HG03039 (cell line): Measurements from ENCODE around the gene GMPR2.

ENCODE experiments used
- ATAC-seq: cut with Tn5 transposase; IDR thresholded peaks from one replicate; pipeline ENCODE4 v1.9.1; 2021; ENCODE audit warnings: mild to moderate bottlenecking, moderate library complexity; ENCODE audit not compliant: unreplicated experiment

Gene GMPR2

DNA sequence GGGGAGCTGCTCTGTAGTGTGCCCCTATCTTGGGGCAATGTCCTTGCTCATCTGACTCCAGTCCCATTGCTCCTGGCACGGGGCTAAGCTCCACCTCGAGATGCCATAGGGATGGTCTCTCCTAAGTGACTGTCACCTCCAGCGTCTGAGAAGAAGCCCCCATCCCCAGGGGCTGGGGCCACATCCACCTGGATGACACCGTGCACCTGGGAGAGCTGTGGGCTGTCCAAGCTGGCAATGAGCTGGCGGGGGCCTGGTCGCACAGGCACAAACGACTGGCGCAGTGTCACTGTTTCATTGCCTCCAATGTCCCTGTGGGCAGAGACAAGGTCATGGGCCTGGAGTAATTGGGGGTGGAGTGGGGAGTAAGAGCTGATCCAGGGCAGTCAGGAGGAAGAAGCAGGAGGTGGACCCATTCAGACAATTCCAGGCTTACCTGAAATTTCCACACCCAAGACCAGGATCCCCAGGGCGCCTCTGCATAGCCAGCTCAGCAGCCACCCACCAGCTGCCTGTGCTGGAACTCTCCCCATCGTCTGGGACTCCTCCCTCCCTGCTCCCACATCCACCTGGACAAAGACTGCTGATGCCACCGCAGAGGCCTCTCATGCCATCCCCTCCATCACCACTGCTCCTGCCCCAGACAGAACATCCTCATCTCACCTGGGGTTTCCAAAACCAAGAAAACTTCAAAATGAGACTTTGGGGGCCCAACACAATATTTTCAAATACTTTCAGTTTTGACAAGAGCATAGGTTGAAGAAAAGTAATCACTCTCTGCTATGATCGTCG, 16.7 kb downstream of the GMPR2 start:
- ATAC-seq = no peak

DNA sequence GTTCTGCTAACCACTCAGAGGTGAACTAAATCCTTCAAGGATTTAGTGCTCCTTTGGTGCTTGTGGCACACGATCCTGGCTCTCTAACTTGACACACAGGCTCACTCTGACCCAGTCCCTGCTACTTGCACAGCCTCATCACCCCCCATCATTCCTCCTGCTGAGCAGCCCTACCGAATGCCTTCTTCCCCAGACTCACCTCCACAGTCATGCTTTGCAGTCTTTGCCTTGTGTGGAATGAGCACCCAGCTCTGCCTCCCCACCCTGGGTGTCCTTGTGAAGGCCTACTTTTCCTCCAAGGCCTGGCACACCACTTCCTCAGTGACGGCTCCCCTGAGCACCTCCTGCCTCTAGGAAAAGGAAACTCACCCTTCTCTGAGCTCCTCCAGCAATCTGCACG, 17.6 kb downstream of the GMPR2 start:
- no peak for ATAC-seq

DNA sequence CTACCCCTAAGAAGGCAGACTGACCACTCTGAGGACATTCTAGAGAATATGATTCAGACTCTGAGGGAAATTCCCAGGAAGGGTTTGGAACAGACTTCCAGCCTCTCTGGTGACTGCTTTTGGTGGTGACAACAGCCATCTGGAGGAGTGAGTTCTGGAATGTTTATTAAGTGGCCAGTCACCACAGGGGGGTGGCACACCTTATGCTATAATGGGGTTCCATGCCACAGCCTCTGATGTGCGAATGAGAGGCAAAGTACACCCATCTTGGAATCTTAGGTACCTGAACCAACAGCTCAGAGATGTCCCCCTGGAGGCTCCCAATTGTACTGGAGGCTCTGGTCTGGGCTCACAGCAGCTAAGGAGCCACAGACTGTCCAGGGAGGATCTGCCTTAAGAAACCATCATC, 19.2 kb downstream of the GMPR2 start:
- ATAC-seq = no peak

DNA sequence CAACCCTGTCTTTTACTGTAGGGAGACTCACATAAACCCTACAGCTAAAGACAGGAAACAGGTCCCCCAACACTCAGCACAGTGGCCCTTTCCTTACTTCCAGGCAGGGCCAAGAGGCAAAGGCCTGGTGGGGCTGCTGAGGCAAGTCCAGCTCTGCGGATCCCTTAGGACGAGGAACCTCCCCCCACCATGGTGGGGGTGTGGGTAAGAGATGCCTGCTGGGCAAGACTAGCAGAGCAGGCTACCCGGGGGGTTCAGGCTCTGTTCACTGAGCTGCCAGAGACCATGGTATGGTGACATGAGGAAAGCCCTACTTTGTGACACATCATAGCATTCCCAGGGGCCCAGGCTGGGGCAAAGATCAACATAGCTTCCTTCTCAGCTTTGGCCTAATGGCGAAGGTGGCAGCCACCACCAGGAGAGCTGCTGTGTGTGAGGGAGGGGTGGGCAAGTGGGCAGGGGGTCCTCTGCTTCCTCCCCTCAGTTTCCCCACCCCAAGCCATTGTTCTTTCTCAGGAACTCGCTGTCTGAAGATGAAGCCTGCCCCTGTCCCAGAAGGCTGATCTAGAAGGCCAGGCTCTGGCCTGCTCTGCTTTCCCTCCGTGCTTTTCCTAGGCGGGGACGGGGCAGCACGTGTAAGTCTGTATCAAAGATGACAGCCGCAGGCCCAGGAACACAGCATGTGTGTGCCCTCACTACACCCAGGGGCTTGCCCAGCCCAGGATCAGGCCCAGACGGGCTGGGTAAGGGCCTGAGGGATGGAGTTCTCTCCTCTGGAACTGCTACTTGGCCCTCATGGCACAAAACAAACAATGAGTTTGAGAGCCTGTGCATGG, 19.8 kb downstream of the GMPR2 start:
- no peak for ATAC-seq

DNA sequence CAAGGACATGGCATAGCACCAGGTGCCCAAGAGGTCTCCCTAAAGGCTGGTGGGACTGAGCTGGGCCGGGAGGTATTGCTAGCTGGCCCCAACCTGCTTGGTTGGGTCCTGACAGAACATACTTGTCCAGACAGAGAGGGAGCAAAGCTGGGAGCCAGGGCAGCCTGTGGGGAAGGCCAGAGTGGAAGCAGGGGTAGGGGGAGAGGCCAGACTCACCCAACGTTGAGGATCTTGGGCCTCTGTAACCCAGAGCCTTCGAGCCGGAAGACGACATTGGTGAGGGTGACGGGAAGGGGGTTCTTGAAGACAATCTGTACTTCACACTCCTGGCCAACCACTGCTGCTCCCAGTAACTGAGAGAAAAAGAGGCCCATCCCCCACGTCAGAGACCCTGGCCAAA, 21.2 kb downstream of the GMPR2 start:
- ATAC-seq = no peak

DNA sequence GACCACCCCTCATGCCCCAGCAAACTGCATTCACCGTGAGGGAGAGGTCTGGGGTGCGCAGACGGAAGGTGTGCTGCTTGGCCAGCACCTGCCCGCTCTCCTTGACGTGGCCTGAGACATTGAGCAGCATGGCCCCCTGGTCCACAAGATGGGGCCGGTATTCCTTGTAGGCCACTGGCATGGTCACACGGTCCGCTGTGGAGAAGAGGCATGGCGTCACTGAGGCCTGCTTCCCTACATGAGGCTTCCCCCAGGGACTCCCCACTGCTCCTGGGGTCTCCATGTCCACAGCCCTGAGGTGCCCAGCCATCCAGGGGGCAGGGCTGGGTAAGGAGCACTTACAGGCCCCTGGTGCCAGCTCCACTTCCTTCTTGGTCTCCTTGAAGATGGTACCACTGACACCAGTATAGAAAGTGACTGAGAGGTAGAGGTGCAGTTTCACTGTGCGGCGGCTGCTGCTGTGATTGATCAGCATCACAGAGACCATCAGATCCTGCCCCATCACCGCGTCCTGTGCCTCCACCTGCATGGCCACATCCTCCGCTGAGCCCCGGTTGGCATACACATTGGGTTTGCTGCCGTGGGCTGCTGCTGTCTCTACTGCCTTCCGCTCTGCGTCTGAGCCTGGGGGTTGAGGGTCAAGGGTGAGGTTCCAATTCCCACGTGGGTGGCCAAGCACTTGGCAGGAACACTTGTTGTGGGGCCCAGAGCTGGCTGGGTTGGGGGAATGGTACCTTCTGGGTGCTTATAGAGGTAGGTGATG, 22.1 kb downstream of the GMPR2 start:
- no peak for ATAC-seq

DNA sequence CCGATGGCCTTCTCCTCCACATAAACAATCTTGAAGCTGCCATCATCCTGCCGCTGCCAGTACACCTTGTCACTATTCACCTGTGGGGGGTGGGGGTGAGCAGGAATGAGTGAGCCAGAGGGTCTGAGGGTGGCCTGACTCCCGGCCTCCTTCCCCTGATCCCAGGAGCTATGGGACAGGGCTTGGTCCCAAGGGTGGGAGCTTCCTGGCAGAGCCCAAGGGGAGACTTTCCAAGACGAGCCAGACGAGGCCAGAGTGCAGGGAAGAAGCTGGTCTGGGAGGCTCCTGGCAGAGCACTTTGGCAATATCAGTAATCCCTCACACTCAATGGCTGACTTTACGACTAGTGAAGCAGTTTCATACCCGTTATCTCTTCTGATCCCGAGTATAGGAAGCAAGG, 22.7 kb downstream of the GMPR2 start:
- no peak for ATAC-seq

DNA sequence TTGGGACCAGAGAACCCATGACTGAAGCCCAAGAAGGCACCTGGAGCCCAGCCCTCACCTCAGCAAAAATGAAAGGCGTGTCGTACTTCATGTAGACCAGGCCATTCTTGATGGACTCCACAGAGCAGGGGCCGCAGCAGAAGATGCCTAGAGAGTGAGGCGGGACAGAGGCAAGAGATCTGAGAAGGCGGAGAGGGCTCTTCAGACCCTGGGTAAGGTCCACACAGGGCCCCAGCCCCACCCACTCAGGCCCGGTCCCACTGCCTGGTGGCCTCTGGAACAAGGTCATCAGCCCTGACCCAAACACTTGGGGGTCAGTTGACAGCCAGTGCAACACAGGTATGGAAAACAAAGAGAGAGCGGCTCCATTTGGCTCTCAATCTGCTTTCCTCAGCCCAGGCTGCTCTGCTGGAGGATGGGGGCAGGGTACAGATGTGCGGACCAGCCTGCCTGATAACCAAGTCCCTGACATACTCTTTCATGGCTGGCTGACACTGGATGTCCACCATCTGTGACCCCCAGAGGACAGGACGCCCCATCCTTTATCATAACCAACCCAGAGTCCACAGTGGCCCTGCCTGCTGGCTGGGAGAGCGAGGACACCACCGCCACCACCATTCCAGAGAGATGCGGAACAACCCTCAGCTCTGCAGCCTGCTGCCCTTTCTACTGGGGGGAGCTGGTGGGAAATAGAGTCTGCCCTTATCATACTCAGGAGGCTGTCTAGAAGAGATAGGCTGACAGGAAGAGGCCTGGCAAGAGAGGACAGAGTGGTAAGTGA, 23.4 kb downstream of the GMPR2 start:
- no peak for ATAC-seq

DNA sequence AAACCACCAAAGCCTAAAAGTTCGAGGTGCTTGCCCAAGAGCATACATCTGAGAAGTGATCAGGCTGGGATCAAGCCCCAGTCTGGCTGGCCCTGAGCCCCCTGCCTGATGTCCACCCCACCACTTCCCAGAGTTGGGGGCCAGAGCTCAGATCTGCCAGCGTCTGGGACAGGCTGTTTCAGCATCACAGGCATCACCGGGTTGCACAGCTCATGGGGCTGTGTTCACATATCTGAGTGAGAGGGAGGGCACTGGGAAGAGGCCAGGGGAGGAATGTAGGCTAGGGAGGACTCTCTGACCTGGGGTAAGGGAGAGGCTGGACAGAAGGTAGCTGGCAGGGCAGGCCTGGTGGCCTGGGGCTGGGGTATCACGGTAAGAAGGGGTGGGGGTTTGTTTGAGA, 24.2 kb downstream of the GMPR2 start:
- ATAC-seq = no peak

DNA sequence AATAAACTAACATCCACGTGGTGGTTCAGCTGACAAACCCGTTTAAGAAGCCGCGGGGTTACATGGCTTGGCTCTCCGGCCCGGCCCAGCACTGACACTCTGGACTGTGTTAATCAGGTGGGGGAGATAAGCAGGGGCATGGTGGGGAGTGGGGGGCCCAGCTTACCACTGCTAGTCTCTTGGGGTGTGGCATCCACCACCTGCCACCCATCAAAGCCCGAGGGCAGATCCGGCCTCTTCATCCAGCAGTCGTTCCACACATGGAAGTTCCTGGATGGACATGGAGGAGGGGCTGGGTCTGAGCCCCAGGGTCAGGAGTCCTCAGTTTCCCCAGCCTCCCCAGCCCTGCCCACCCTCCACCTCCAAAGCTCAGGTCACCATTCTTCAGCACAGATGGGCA, 25.4 kb downstream of the GMPR2 start:
- no peak for ATAC-seq

DNA sequence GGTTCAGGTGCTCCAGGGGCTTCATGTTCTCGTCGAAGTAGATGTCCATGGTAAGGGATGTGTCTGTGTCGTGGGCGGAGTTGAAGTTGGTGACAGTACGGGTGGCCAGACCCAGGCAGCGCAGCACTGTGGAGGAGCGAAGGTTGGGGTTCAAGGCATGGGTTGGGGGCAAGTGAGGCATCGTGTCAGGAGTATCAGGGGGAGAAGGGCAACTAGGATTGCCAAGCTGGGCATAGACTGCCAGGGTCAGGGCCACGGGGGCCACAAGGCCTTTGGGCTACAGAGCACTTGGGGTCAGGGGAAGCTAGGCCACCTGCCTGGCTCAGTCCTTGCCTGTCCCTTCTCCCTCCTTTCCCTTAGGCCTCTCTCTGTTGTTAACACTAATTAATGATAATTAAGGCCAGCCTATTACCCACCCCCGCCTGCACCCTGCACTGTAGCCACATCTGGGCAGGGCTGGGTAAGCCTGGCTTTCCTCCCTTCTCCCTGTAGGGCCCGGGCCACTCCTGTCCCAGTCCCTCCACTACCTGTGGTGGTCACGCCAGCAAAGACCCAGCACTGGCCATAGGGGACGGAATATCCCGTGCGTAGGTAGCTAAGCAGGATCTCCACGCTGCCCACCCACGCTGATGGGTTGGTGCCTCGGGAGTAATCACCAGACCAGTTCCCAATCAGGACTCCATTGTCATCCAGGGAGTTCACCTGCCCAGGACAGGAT, 26.0 kb downstream of the GMPR2 start:
- no peak for ATAC-seq

DNA sequence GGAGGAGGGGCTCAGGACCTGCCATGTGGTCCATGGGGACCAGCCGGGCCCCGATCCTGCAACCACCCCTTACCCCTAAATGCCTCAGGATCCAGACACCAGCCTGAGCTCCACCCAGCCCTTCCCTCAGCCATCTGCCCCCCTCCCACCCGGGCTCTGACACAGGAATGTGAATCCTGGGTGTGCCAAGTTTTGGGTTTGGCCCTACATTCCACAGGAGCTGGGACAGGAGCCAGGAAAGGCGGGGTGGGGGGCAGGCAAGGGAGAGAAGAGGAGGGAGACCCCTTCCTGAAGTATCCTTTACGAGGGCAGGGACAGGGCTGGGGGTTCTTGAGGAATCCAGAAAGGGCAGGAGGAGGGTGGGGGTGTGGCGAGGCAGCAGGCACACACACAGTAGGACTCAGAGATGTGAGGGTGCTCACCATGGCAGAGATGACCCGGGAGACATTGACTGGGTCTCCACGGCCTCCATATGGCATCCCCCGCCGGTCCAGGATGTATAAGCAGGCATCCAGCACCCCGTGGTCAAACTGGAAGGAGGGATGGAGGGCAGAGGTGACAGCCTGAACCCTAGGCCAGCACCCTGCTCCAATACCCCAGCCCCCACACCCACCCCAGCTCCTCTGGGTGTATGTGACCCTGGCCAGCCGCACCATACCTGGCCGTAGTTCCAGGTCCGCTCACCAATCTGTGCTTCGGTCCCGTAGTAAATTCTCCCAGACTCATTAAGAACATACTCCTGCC, 26.7 kb downstream of the GMPR2 start:
- no peak for ATAC-seq

DNA sequence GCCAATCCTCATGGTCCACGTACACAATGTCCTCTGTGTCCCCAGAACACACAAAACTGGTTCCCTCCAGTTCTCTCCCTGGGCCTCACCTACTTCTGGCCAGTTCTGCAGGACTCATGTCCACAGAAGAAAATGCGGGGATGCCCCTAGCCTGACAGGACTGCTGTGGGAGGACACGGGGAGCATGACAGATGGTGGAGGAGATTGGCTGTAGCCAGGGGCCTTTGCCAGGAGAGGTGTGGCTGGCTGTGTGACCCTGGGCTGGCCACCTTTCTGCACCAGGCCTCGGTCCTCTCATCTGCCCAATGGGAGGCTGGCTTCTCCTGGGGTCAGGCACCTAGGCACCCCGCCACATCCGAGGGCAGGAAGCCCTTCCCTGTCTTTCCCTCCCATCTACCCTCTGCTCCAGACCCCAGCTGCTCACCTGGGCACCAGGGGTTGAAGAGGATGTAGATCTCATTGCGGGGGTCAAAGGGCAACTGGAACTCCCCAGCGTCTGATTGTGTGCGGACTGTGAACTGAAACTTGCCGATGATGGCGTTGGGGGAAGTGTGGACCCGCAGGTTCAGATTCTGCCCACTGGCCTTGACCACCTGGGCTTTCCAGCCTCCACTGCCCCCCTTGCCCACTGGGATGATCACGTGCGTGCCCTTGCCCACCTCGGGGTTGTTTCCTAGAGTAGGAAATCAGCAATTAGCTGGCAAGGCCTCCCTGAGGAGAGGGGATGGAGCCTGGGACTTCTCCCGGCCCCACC, 27.5 kb downstream of the GMPR2 start:
- ATAC-seq = no peak

DNA sequence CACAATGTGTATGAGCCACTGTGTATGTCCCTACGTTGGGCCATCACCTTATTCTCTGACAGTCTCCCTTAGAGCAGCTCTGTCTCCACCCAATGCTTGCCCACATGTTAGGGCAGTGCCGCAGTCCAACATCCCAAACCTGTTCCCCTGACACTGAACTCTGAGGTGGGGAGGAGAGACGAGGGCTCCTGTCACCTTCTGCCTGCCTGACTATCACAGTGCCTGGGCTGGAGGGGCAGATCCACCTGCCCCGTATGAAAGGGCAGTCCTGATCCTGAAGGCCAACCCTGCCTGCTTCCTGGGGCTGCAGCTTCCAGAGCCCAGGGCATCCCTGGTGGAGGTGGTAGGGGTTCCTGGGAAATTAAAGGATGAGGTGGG, 28.0 kb downstream of the GMPR2 start:
- ATAC-seq = no peak

DNA sequence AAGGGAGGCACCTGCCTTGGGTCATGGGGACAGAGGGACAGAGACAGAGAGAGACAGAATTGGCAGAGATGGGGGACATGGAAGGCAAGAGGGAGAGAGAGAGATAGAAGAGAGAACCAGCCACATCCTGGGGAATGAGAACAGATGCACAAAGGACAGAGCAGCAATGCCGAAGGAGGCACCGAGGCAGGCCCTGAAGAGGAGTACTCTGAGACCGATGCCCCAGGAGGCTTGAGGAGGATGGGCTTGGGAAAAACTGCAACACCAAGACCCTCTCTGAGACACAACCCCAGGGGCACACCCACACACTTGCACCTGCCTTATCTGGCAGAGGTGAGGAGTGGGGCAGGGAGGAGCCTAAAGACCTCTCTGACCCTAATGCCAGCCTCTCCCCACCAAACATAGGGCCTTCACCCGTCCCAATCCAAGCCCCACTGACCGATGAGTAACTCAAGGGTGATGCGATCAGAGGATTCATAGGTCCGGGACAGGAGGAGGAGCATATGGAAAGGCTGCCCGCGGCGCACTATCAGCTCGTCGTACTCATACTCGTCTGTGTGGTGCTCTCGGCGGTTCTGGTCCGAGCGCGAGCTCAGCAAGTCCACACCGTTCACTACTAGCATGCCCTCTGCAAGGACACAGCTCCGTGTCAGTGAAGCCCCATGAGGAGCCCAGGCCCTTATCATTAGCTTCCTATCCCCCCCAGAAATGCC, 28.7 kb downstream of the GMPR2 start:
- no peak for ATAC-seq

DNA sequence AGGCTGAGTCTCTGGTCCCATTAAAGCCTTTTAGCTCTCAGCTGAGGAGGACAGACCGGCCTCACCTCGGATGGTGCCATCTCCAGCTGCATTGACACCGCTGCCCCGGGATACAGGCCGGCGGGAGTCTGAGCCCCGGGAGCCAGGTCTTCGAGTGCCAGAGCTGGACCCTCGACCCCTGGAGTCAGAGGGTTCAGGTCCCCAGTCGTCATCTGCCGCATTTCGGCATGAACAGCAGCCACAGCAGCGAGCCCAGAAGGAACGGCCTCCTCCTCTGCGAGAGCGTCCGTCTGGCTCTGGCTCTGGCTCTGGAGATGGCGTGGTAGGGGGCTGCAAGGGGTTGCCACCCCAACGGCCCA, 29.2 kb downstream of the GMPR2 start:
- no peak for ATAC-seq

DNA sequence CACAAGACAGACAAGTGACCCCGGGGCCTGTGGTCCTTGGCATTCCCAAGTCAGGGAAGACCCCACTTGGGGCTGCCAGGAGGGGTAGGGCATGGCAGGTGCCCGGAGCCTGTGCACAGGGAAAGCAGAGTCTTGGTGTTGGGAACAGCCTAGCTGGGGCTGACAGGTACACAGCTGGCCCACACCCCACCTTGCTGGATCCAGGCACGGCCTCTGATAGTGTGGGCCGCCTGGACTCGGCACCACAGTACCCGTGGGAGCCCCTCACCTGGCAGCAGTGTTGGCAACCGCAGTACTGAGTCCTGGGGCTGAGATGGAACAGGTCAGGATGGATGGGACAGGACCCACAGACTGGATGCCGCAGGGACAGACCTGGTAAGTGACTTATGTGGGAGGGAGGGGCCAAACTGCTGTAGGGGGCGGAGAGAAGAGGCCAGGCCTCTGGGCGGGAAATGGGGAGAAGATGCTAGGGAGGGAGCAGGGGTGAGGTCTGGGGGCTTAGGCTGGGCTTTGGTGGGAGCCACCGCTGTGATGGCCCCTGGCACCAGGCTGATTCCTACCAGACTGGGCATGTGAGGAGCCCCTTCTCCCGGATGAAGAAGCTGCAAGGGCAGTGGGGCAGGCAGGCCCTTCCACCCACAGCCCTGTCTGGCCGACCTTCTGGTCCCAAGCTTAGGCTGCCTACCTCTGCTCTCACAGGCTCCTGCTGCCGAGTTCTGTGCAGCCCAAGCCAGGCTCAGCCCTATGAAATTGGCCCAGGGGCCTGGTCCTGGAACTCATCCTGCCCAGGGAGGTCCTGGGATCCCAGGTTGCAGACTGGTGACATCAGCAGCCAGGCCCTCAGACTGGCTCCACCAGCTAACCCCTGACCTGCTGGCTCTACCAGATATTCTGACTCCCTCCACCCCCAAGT, 30.3 kb downstream of the GMPR2 start, which contains the start of gene TGM1:
Gene TGM1 (minus strand): TSS at position 357 of the 913 bp plus-strand sequence. CDS start 825 bp downstream, outside the sequence.
- ATAC-seq = no peak
